HG03280 (cell line): Measurements from ENCODE around the gene BAG3.

Experiments used
- ATAC-seq: cut with Tn5 transposase; IDR thresholded peaks from one replicate; pipeline ENCODE4 v1.9.1; 2021; ENCODE audit warnings: mild to moderate bottlenecking, moderate library complexity; ENCODE audit not compliant: unreplicated experiment

BAG3 gene

DNA sequence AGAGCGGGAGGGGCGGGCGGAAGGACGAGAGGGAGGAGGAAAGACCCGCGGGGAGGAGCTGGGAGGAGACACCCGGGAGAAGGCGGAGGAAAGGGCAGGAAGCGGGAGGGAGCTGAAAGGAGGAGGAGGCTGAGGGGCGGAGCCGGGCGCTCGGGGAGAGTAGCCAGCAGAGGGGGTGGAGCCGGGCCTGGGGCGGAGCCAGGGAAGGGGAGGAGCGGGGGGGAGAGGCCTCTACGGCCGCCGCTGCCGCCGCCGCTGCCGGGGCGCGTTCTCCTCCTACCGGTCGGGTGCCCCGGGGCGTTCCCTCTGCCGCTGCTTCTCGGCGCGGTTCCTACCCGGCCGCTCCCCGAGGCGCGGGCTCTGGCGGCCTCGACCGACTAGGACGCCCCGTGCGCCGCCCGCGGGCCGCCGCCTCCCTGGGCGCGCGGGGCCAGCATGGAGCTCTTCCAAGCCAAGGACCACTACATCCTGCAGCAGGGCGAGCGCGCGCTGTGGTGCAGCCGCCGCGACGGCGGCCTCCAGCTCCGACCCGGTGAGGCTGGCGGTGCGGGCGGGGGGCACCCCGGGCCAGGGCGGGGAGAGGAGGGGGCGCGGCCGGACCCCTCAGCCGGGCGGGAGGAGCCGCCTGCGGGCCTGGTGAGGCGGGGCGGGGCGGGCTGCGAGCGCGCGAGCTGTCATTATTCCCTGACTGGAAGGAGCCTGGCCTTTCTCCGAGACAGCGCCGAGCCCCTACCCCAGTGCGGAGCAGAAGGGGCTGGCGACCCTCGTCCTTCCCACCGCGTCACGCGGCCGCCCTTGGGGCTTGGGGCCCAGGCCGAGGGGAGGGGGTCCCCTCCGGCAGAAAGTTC is 74.9 kb downstream of the BAG3 start, which contains the start of gene INPP5F:
INPP5F (plus strand) TSS at position 223 of the 848 bp plus-strand sequence; CDS start at position 436, 213 bp downstream.
- peak; percentile 89 for ATAC-seq

DNA sequence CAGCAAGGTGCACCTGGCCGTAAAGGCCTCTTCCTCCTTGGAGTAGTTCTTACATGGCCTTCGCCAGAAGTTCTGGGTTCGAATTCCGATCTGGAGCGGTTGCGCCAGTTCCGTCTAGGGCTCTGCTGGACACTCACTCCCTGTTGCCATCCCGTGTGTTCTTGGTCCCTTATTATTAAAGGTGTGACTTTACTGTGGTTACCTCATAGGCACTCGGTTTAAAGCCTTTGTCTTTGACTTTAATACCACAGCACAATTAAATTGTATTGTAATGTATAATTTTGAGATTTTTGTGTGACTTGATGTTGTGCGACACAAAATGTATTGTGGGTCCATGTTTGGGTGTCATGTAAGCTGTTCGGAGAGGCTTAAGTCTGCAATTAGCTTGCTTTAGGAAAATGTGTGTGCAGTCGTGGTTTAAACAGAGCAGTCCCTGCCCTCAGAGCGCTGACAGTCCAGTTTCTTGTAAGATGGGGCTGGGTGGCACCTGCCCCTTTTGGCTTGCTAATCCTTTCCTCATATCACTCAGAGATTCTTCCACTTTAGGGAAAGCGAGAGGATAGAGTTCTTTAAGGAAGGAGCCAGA is 75.6 kb downstream of the BAG3 start:
- no peak for ATAC-seq
